Endodermal cell (in vitro differentiated cells): Measurements from ENCODE around the gene ADAM19. TPM values are rescaled to one million over a fixed set of nuclear protein-coding genes. Genes with fewer than 3 reads are reported as not detected.
A peak's percentile ranks its signal among the peaks of the same experiment; 100 is the strongest.

Experiments used
- DNase-seq: peaks from one replicate; pipeline ENCODE4 v3.0.0-alpha.2; 2017
- H3K27ac ChIP-seq: 2 replicates; pipeline ENCODE4 v1.5.1; 2013; ENCODE audit warnings: mild to moderate bottlenecking, low read depth, low read length, moderate library complexity
- H3K27me3 ChIP-seq: 2 replicates; pipeline ENCODE4 v1.6.1; 2013; ENCODE audit warnings: mild to moderate bottlenecking, low read length, moderate library complexity; ENCODE audit not compliant: insufficient read depth, control insufficient read depth, poor library complexity, severe bottlenecking
- H3K36me3 ChIP-seq: 2 replicates; pipeline ENCODE4 v1.7.0; 2013; ENCODE audit warnings: mild to moderate bottlenecking, low read length, moderate library complexity; ENCODE audit not compliant: control insufficient read depth, insufficient read depth
- H3K4me1 ChIP-seq: one replicate; pipeline ENCODE4 v1.7.0; 2013; ENCODE audit warnings: low read length; ENCODE audit not compliant: control insufficient read depth, insufficient read depth
- H3K4me3 ChIP-seq: 2 replicates; pipeline ENCODE4 v1.5.1; 2013; ENCODE audit warnings: mild to moderate bottlenecking, low read length, moderate library complexity
- H3K9ac ChIP-seq: 2 replicates; pipeline ENCODE4 v1.6.1; 2013; ENCODE audit warnings: mild to moderate bottlenecking, low read length, moderate library complexity; ENCODE audit not compliant: poor library complexity, severe bottlenecking; ENCODE audit errors: extremely low read depth
- H3K9me3 ChIP-seq: 2 replicates; pipeline ENCODE4 v1.6.1; 2013; ENCODE audit warnings: mild to moderate bottlenecking, low read length, moderate library complexity; ENCODE audit not compliant: control insufficient read depth
- H3K27ac Mint-ChIP-seq: 2 replicates; pipeline ENCODE4 v1.8.0; 2020; ENCODE audit warnings: mixed read lengths
- H3K27me3 Mint-ChIP-seq: 2 replicates; pipeline ENCODE4 v1.8.0; 2021; ENCODE audit warnings: mild to moderate bottlenecking, mixed read lengths; ENCODE audit not compliant: insufficient read depth
- H3K36me3 Mint-ChIP-seq: 2 replicates; pipeline ENCODE4 v1.8.0; 2020; ENCODE audit warnings: low read depth, mixed read lengths
- H3K4me1 Mint-ChIP-seq: 2 replicates; pipeline ENCODE4 v1.8.0; 2020; ENCODE audit warnings: mixed read lengths
- H3K4me3 Mint-ChIP-seq: 2 replicates; pipeline ENCODE4 v1.8.0; 2020; ENCODE audit warnings: mild to moderate bottlenecking, moderate library complexity, mixed read lengths
- H3K9me3 Mint-ChIP-seq: 2 replicates; pipeline ENCODE4 v1.8.0; 2020; ENCODE audit warnings: mild to moderate bottlenecking, mixed read lengths
- CTCF ChIP-seq: fragments of 200-600 bp; sonication (generic); conservative IDR thresholded peaks from 2 replicates; pipeline ENCODE4 v1.5.0; 2021; ENCODE audit warnings: antibody characterized with exemption, mild to moderate bottlenecking
- WGBS, 2 experiments: methylation state at CpG; one replicate each; pipeline versions ENCODE4 v1.1.5 to v1.1.7; 2013; ENCODE audit warnings: missing lambda C conversion rate in 2 of 2, mixed read lengths in 1 of 2; ENCODE audit not compliant: insufficient coverage in 1 of 2, insufficient read length in 1 of 2; 5-methylcytosine and 5-hydroxymethylcytosine counted together
- total RNA-seq, 2 donors: library from RNA; stranded (reverse); fragmentation: NEBNext Ultra II Directional in 1 of 2; extraction: Animal tissue kit (Norgen Biotek cat#: 25700) in 1 of 2; gene quantifications; 2 replicates in 1 of 2; 3 replicates in 1 of 2; pipeline ENCODE4 v1.2.1, GENCODE V29; 2021

ADAM19 gene
- total RNA-seq, 2 donors from 2014 or later = 96.1 to 119 TPM

DNA sequence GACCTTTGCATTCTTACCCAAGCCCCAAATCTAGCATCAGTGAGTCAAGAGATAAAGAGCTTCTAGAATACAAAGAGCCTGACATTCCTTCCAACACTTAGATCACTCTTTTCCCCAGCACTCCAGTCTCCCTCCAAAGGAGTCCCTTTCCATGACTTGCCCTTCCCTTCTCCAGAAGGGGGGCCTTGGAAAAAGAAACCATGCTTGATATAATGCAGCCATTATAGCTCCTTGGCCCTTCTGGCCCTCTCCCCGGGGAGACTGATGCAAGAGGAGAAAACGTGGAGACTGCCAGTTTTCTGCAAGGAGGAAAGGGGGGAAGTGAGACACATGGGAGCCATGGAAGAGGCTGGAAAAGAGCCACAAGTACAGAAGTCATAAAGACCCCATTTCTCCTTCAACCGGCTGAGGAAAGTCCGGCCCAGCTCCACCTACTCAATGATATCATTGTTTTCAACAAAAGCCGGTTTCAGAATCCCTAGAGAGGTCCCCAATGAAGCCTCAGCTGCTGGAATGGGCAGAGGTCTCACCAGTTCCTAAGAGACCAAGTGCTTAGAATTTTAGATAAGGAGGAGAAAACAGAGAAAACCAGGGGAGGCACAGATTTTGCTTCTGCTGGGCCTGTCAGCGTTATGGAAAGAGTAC, 29.0 kb downstream of the ADAM19 start:
- 72 to 93% methylated on average over 4 to 6 of the region's 6 CpGs for WGBS, 2 experiments
- H3K9me3 Mint-ChIP-seq = no peaks in the 10 kb centered on the region

DNA sequence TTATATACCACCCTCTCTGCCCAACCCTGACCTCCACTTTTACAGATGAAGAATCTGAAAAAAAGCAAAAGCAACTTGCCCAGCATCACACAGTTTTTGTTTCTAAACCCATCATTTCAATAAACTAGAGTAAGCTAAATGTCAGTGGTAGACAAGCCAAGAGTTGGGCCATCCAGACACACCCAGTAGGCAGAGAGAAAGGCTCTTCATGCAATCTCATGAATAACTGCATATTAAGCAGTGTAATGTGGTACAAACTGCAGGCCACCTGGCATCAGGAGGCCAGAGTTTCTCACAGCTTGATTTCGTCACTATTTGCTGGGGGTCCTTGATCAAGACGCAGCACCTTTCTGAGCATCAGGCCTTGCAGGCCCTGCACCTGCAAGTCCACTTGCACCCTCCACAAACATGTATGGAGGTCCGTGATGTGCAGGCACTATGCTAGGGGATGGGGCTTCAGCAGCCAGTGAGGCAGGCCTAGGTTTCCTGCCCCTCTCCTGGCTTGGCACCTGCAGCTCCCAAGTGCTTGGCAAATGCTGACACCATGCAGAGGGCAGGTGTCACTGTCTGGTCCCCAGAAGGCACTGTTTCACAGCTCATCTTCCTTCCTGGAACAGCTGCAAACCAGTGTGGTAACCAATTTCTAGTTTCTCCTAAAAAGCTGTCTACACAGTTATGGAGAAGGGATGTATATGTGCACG, 29.8 kb downstream of the ADAM19 start:
- Mint-ChIP-seq H3K36me3 (peaks cover 23% of the 10 kb centered on the region), H3K4me1 (peaks cover 73% of the 10 kb centered on the region), H3K27me3 (no peaks in the 10 kb centered on the region), H3K4me3 (peak overlapping the region; percentile 24), H3K27ac (peak overlapping the region; percentile 96), H3K9me3 (no peaks in the 10 kb centered on the region)
- no peaks in the 10 kb centered on the region for H3K9me3 ChIP-seq
- peak overlapping the region; percentile 44 for H3K9ac ChIP-seq
- no peak for DNase-seq
- no peak for TF ChIP-seq CTCF
- WGBS, 2 experiments = 93 to 100% methylated on average over 1 to 4 of the region's 4 CpGs
- no peaks in the 10 kb centered on the region for H3K27me3 ChIP-seq
- peak overlapping the region; percentile 59 for H3K4me3 ChIP-seq
- peaks cover 71% of the 10 kb centered on the region for H3K36me3 ChIP-seq
- H3K27ac ChIP-seq = no peak overlapping the region
- peaks cover 46% of the 10 kb centered on the region for H3K4me1 ChIP-seq

More for the DNA sequence above, 29.0 kb downstream of the ADAM19 start:
- Histone ChIP-seq H3K27ac (peak overlapping the region; percentile 62), H3K4me3 (peak overlapping the region; percentile 69), H3K9me3 (no peaks in the 10 kb centered on the region), H3K4me1 (peaks cover 43% of the 10 kb centered on the region), H3K36me3 (peaks cover 71% of the 10 kb centered on the region), H3K27me3 (no peaks in the 10 kb centered on the region), H3K9ac (peak overlapping the region; percentile 44)
- no peak for DNase-seq
- TF ChIP-seq CTCF = no peak
- peaks cover 30% of the 10 kb centered on the region for H3K36me3 Mint-ChIP-seq
- no peaks in the 10 kb centered on the region for H3K27me3 Mint-ChIP-seq
- H3K4me3 Mint-ChIP-seq = peak overlapping the region; percentile 24
- peaks cover 69% of the 10 kb centered on the region for H3K4me1 Mint-ChIP-seq
- peak overlapping the region; percentile 96 for H3K27ac Mint-ChIP-seq

- no peak for DNase-seq
- peaks cover 66% of the 10 kb centered on the region for H3K4me1 Mint-ChIP-seq
- 92 to 95% methylated on average over 5 to 7 of the region's 7 CpGs for WGBS, 2 experiments
Observed at GRCh38 chr5:157544623-157544989, 31.0 kb downstream of the ADAM19 start.

More at GRCh38 chr5:157544623-157544989, 31.0 kb downstream of the ADAM19 start:
- Mint-ChIP-seq H3K27me3 (no peaks in the 10 kb centered on the region), H3K36me3 (peaks cover 20% of the 10 kb centered on the region), H3K9me3 (no peaks in the 10 kb centered on the region), H3K27ac (peak overlapping the region; percentile 10), H3K4me3 (no peak overlapping the region)
- Histone ChIP-seq H3K9me3 (no peaks in the 10 kb centered on the region), H3K27me3 (no peaks in the 10 kb centered on the region), H3K36me3 (peaks cover 76% of the 10 kb centered on the region), H3K9ac (no peak overlapping the region), H3K4me1 (peaks cover 39% of the 10 kb centered on the region), H3K27ac (no peak overlapping the region), H3K4me3 (peak overlapping the region; percentile 16)
- TF ChIP-seq CTCF = no peak
